ENCODE results near the gene TEAD1. TPM values are rescaled to one million over a fixed set of nuclear protein-coding genes. Genes with fewer than 3 reads are reported as not detected.

TEAD1 gene
- total RNA-seq, 2 donors from 2014 or later = 76.4 to 94.4 TPM

- Histone ChIP-seq H3K4me1 (ENCODE audit: control insufficient read depth, insufficient read depth, low read length) (no peaks in the 10 kb centered on the region), H3K36me3 (ENCODE audit: control insufficient read depth, insufficient read depth, low read length) (no peaks in the 10 kb centered on the region), H3K27ac (ENCODE audit: low read depth, low read length) (no peak overlapping the region), H3K9me3 (ENCODE audit: control insufficient read depth, low read length) (peaks cover 4% of the 10 kb centered on the region), H3K9ac (ENCODE audit: extremely low read depth, low read length, poor library complexity, severe bottlenecking) (no peak overlapping the region), H3K27me3 (ENCODE audit: control insufficient read depth, insufficient read depth, low read length, poor library complexity, severe bottlenecking) (peaks cover 8% of the 10 kb centered on the region), H3K4me3 (ENCODE audit: low read length) (no peak overlapping the region)
- no peak for DNase-seq
- WGBS, 2 experiments (ENCODE audit: insufficient coverage in 1 of 2, insufficient read length in 1 of 2) = 90 to 95% methylated on average over 2 to 3 of the region's 3 CpGs
- H3K36me3 Mint-ChIP-seq (ENCODE audit: low read depth) = no peaks in the 10 kb centered on the region
- H3K4me1 Mint-ChIP-seq = no peaks in the 10 kb centered on the region
- no peak overlapping the region for H3K4me3 Mint-ChIP-seq
- peaks cover 8% of the 10 kb centered on the region for H3K9me3 Mint-ChIP-seq
- no peak for TF ChIP-seq CTCF (conservative IDR thresholded peaks at IDR 0.05)
- H3K27me3 Mint-ChIP-seq (ENCODE audit: insufficient read depth) = peaks cover 12% of the 10 kb centered on the region
- no peak overlapping the region for H3K27ac Mint-ChIP-seq
Measured at GRCh38 chr11:12666915-12667314, 7.3 kb upstream of the TEAD1 start.

DNA sequence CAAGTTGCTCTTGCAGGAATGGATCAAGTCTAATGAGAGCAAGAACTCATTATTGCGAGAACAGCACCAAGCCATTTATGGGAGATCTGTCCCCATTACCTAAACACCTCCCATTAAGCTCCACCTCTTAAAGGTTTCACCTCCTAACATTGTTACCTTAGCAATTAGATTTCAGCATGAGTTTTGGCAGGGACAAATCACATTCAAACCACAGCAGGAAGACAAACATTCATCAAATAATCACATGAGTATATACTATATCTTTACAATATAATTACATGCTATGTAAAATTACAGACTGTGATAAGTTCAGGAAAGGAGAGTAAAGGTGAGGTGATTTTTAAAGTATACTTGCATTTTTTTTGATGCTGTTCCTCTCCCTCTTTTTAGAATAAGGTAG is 6.6 kb upstream of the TEAD1 start:
- Mint-ChIP-seq H3K27ac (no peak overlapping the region), H3K9me3 (peaks cover 8% of the 10 kb centered on the region), H3K27me3 (ENCODE audit: insufficient read depth) (peaks cover 15% of the 10 kb centered on the region), H3K4me1 (no peaks in the 10 kb centered on the region), H3K36me3 (ENCODE audit: low read depth) (no peaks in the 10 kb centered on the region), H3K4me3 (no peak overlapping the region)
- WGBS, 2 experiments (ENCODE audit: insufficient coverage in 1 of 2, insufficient read length in 1 of 2) = 89 to 100% methylated on average over 1 of the region's 1 CpG
- Histone ChIP-seq H3K4me1 (ENCODE audit: control insufficient read depth, insufficient read depth, low read length) (no peaks in the 10 kb centered on the region), H3K27ac (ENCODE audit: low read depth, low read length) (no peak overlapping the region), H3K9ac (ENCODE audit: extremely low read depth, low read length, poor library complexity, severe bottlenecking) (no peak overlapping the region), H3K36me3 (ENCODE audit: control insufficient read depth, insufficient read depth, low read length) (no peaks in the 10 kb centered on the region), H3K9me3 (ENCODE audit: control insufficient read depth, low read length) (peaks cover 4% of the 10 kb centered on the region), H3K27me3 (ENCODE audit: control insufficient read depth, insufficient read depth, low read length, poor library complexity, severe bottlenecking) (peaks cover 8% of the 10 kb centered on the region), H3K4me3 (ENCODE audit: low read length) (no peak overlapping the region)
- DNase-seq = no peak
- TF ChIP-seq CTCF (conservative IDR thresholded peaks at IDR 0.05) = no peak

- Mint-ChIP-seq H3K27ac (no peak overlapping the region), H3K4me1 (no peaks in the 10 kb centered on the region)
- 91 to 96% methylated on average over 2 of the region's 2 CpGs for WGBS, 2 experiments (ENCODE audit: insufficient coverage in 1 of 2, insufficient read length in 1 of 2)
Measured at GRCh38 chr11:12668166-12668565, 6.1 kb upstream of the TEAD1 start.

More at GRCh38 chr11:12668166-12668565, 6.1 kb upstream of the TEAD1 start:
- Histone ChIP-seq H3K27ac (ENCODE audit: low read depth, low read length) (no peak overlapping the region), H3K36me3 (ENCODE audit: control insufficient read depth, insufficient read depth, low read length) (no peaks in the 10 kb centered on the region), H3K4me1 (ENCODE audit: control insufficient read depth, insufficient read depth, low read length) (no peaks in the 10 kb centered on the region), H3K27me3 (ENCODE audit: control insufficient read depth, insufficient read depth, low read length, poor library complexity, severe bottlenecking) (peaks cover 8% of the 10 kb centered on the region), H3K9ac (ENCODE audit: extremely low read depth, low read length, poor library complexity, severe bottlenecking) (no peak overlapping the region), H3K9me3 (ENCODE audit: control insufficient read depth, low read length) (peaks cover 4% of the 10 kb centered on the region), H3K4me3 (ENCODE audit: low read length) (no peak overlapping the region)
- no peak for TF ChIP-seq CTCF (conservative IDR thresholded peaks at IDR 0.05)
- peaks cover 18% of the 10 kb centered on the region for H3K27me3 Mint-ChIP-seq (ENCODE audit: insufficient read depth)
- H3K9me3 Mint-ChIP-seq = peaks cover 8% of the 10 kb centered on the region
- no peak for DNase-seq
- no peaks in the 10 kb centered on the region for H3K36me3 Mint-ChIP-seq (ENCODE audit: low read depth)
- H3K4me3 Mint-ChIP-seq = no peak overlapping the region
